GM20431 (cell line): ENCODE results near the gene ACP2.
"Not testable (repeated sequence)": the region's sequence is repeated elsewhere in the genome, so short reads cannot be mapped to it uniquely, and the experiment has no call there.

Experiments used
- in situ Hi-C: fragments of 300-500 bp; cut with MseI, MboI; formaldehyde crosslinking; loops from one replicate; pipeline ENCODE4 v1.15.0; 2020; ENCODE audit warnings: low sequenced_read_pairs; ENCODE audit not compliant: unreplicated experiment

The ACP2 gene

DNA sequence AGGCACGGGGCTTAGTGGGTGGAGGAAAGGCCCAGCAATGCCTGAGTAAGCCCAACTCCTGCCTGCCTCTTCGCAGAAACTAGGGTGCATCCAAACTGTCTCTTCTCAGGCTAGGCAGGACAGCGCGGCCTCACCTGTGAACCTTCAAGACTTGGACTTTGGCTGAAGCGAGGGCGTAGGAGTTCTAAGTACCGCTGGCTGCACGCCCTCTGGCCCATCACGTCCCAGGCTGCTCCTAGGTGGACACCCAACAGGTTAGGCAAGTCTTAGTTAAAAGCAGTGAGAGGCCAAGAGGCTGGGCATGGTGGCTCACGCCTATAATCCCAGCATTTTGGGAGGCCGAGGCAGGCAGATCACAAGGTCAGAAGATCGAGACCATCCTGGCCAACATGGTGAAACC is 35.7 kb downstream of the ACP2 start:
- in situ Hi-C loops = no loop called here

DNA sequence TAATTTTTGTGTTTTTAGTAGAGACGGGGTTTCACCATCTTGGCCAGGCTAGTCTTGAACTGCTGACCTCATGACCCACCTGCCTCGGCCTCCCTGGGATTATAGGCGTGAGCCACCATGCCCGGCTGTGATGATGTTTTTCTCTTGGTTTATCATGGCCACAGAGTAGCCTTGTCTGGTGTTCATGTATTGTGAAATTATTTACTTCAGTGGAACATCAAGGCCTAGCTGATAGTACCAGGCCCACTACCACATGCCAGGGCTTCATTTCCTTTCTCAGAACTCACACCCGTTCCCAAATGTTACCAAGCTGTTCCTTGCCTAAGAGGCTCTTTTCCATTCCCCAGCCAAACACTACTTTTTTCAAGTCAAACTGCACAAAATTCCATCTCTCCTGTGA is 40.0 kb downstream of the ACP2 start:
- in situ Hi-C loops = no loop called here

GRCh38 chr11:47208008-47208552 is 40.5 kb downstream of the ACP2 start:
- in situ Hi-C loops = not testable (repeated sequence)

GRCh38 chr11:47207459-47207858 is 41.2 kb downstream of the ACP2 start:
- in situ Hi-C loops = no loop called here

DNA sequence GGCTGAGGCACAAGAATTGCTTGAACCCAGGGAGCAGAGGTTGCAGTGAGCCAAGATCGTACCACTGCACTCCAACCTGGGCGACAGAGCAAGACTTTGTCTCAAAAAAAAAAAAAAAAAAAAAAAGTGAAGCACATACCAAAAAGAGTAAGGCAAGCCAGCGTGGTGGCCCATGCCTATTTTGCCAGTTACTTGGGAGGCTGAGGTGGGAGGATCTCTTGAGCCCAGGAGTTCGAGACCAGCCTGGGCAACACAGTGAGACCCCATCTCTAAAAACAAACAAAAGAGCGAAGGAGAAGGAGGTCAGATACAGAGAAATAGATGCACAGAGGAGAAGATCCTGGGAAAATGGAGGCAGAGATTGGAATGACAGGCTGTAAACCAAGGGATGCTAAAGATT is 42.0 kb downstream of the ACP2 start:
- in situ Hi-C loops = not testable (repeated sequence)

DNA sequence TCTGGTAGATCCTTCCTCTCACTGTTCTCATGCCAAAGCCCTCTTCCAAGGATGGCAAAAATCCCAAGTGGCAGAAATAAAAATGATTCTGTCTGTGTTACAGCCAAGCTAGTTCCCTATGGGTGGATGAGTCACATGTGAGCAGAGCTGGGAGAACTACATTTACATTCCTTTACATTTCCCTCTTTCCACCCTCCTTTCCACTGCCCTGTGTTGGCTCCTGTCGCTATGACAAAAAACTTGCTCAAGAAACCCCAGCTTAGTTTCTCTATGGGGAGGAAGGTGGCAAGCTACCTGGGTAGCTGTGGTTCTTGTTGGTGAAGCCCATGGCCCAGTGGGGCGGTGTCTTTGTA is 44.0 kb downstream of the ACP2 start:
- in situ Hi-C loops = no loop called here

GRCh38 chr11:47202576-47202975 is 46.0 kb downstream of the ACP2 start:
- in situ Hi-C loops = no loop called here

DNA sequence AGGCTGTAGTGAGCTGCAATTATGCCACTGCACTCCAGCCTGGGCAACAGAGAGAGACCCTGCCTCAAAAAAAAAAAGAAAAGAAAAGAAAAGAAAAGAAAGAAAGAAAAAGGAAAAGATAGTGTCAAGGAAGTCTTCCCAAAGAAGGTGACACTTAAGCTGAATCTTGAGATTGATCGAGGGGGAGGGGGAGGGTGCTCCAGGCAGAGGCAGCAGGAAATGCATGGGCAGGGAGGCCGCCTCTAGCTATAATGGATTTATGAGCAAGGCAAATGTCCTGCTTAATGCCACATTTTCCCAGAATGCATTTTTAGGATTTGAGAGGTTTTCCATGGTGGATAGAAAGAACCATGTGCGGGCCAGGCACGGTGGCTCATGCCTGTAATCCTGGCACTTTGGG is 47.6 kb downstream of the ACP2 start:
- in situ Hi-C loops = no loop called here

DNA sequence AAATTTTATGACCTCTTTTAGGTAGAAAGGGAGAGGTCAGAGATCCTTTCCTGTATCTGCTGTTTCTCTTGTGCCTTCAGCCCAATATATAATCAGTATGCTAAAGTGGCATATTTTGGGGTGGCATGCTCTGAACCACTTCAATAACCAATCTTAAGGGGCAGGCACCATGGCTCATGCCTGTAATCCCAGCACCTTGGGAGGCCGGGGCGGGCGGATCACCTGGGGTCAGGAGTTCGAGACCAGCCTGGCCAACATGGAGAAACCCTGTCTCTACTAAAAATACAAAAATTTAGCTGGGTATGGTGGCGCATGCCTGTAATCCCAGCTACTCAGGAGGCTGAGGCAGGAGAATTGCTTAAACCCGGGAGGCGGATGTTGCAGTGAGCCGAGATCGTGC is 50.5 kb downstream of the ACP2 start:
- in situ Hi-C loops = not testable (repeated sequence)

GRCh38 chr11:47192111-47192510 is 56.5 kb downstream of the ACP2 start:
- in situ Hi-C loops = no loop called here

DNA sequence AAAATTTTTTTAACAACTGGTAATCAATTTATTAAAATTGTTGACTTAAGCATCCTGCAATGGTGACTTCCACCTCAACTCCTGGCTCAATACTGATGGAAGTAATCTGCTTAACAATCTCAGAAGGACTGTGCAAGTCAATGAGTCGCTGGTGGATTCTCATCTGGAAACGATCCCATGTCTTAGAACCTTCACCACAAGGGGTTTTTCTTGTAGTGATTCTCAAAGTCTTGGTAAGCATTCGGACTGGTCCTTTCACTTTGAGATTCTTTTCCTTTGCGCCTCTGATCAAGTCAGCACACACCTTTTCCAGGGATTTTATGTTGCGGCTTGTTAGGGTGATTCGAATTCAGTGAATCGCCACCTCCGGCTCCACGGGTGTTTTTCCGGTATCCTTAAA is 57.5 kb downstream of the ACP2 start:
- in situ Hi-C loops = not testable (repeated sequence)
